ENCODE results near the gene NHLH2. TPM values are rescaled to one million over a fixed set of nuclear protein-coding genes. Genes with fewer than 3 reads are reported as not detected.

The NHLH2 gene
- total RNA-seq, 1 experiment from 2014 or later = not detected

GRCh38 chr1:115847787-115848186 is 6.9 kb upstream of the NHLH2 start:
- no peaks in the 10 kb centered on the region for H3K9me2 ChIP-seq (ENCODE audit: insufficient read depth)
- H3K4me2 ChIP-seq = no peak overlapping the region
- no peaks in the 10 kb centered on the region for H3K4me1 ChIP-seq (replicated peaks; ENCODE audit: insufficient read depth)
- H4K20me1 ChIP-seq (ENCODE audit: insufficient read depth) = no peaks in the 10 kb centered on the region
- intact Hi-C loops (cut with micrococcal nuclease; ENCODE audit: unreplicated experiment) = no loop called here
- H3K4me3 ChIP-seq = no peak overlapping the region
- BruUV-seq (replicated peaks) = no TSS peak
- H3K27ac ChIP-seq = no peak overlapping the region
- H2AFZ ChIP-seq = no peak overlapping the region
- ChIA-PET CTCF (no interaction called here), POLR2A (ENCODE audit: unreplicated experiment) (no interaction called here)
- H3F3A ChIP-seq (ENCODE audit: insufficient read depth, low read depth) = no peaks in the 10 kb centered on the region
- H3K79me2 ChIP-seq (ENCODE audit: low read depth) = no peaks in the 10 kb centered on the region
- no peaks in the 10 kb centered on the region for H3K36me3 ChIP-seq (ENCODE audit: low read depth)
- H3K9me3 ChIP-seq (ENCODE audit: insufficient read depth, low read depth) = no peaks in the 10 kb centered on the region
- TF ChIP-seq CTCF (conservative IDR thresholded peaks at IDR 0.05) (no peak), EZH2 (IDR thresholded peaks at IDR 0.05; ENCODE audit: low read depth) (no peak)
- DNase-seq = no peak
- no peaks in the 10 kb centered on the region for H3K27me3 ChIP-seq (ENCODE audit: insufficient read depth, low read depth)

GRCh38 chr1:115842948-115843347 is 2.0 kb upstream of the NHLH2 start:
- intact Hi-C loops (cut with micrococcal nuclease; ENCODE audit: unreplicated experiment) = no loop called here
- no peak overlapping the region for H3K4me3 ChIP-seq
- peaks cover 20% of the 10 kb centered on the region for H3K27me3 ChIP-seq (ENCODE audit: insufficient read depth, low read depth)
- no peaks in the 10 kb centered on the region for H3K79me2 ChIP-seq (ENCODE audit: low read depth)
- ChIA-PET CTCF (no interaction called here), POLR2A (ENCODE audit: unreplicated experiment) (no interaction called here)
- no peaks in the 10 kb centered on the region for H3F3A ChIP-seq (ENCODE audit: insufficient read depth, low read depth)
- no peak overlapping the region for H2AFZ ChIP-seq
- no peaks in the 10 kb centered on the region for H4K20me1 ChIP-seq (ENCODE audit: insufficient read depth)
- TF ChIP-seq CTCF (conservative IDR thresholded peaks at IDR 0.05) = no peak
- no peaks in the 10 kb centered on the region for H3K9me3 ChIP-seq (ENCODE audit: insufficient read depth, low read depth)
- H3K27ac ChIP-seq = no peak overlapping the region
- no peaks in the 10 kb centered on the region for H3K36me3 ChIP-seq (ENCODE audit: low read depth)
- no TSS peak for BruUV-seq (replicated peaks)
- no peak for DNase-seq
- H3K4me1 ChIP-seq (replicated peaks; ENCODE audit: insufficient read depth) = no peaks in the 10 kb centered on the region
- H3K4me2 ChIP-seq = no peak overlapping the region
- H3K9me2 ChIP-seq (ENCODE audit: insufficient read depth) = no peaks in the 10 kb centered on the region

GRCh38 chr1:115839679-115840237 is 1.2 kb downstream of the NHLH2 start:
- BruUV-seq (replicated peaks) = no TSS peak
- H2AFZ ChIP-seq = no peak overlapping the region
- CTCF ChIA-PET = no interaction called here
- H3K9me2 ChIP-seq (ENCODE audit: insufficient read depth) = no peaks in the 10 kb centered on the region
- H4K20me1 ChIP-seq (ENCODE audit: insufficient read depth) = no peaks in the 10 kb centered on the region
- TF ChIP-seq CTCF (conservative IDR thresholded peaks at IDR 0.05) = no peak
- TF ChIP-seq EZH2 (IDR thresholded peaks at IDR 0.05; ENCODE audit: low read depth) = no peak
- POLR2A ChIA-PET (ENCODE audit: unreplicated experiment) = interaction anchor here (0.7 kb wide), 1 partner anchor 198 kb away, joined by 5 read pairs; no protein-coding TSS in a partner anchor
- no peaks in the 10 kb centered on the region for H3F3A ChIP-seq (ENCODE audit: insufficient read depth, low read depth)
- no peaks in the 10 kb centered on the region for H3K4me1 ChIP-seq (replicated peaks; ENCODE audit: insufficient read depth)
- intact Hi-C loops (cut with micrococcal nuclease; ENCODE audit: unreplicated experiment) = no loop called here
- no peak overlapping the region for H3K27ac ChIP-seq
- 0 out of 2 replicates have a peak overlapping the region, but pooled peaks have one; percentile 6 for H3K4me2 ChIP-seq
- no peaks in the 10 kb centered on the region for H3K36me3 ChIP-seq (ENCODE audit: low read depth)
- H3K79me2 ChIP-seq (ENCODE audit: low read depth) = no peaks in the 10 kb centered on the region
- H3K4me3 ChIP-seq = no peak overlapping the region
- no peaks in the 10 kb centered on the region for H3K9me3 ChIP-seq (ENCODE audit: insufficient read depth, low read depth)
- no peak for DNase-seq
- peaks cover 20% of the 10 kb centered on the region for H3K27me3 ChIP-seq (ENCODE audit: insufficient read depth, low read depth)

Measured in PC-9 (cell line).